GM08714 (cell line): ENCODE data around the gene BTN2A1.
"Not testable (repeated sequence)": the region's sequence is repeated elsewhere in the genome, so short reads cannot be mapped to it uniquely, and the experiment has no call there.

Source experiments
- H3K4me3 ChIP-seq: fragments of 200-500 bp; sonication (Bioruptor generic); 2 replicates; pipeline ENCODE4 v1.5.1; 2014; ENCODE audit warnings: mild to moderate bottlenecking, low read length, inconsistent platforms
- ZNF274 ChIP-seq: IDR thresholded peaks from 2 replicates; pipeline ENCODE4 v1.6.1; 2012; ENCODE audit warnings: mild to moderate bottlenecking, low read depth, low read length

The BTN2A1 gene

DNA sequence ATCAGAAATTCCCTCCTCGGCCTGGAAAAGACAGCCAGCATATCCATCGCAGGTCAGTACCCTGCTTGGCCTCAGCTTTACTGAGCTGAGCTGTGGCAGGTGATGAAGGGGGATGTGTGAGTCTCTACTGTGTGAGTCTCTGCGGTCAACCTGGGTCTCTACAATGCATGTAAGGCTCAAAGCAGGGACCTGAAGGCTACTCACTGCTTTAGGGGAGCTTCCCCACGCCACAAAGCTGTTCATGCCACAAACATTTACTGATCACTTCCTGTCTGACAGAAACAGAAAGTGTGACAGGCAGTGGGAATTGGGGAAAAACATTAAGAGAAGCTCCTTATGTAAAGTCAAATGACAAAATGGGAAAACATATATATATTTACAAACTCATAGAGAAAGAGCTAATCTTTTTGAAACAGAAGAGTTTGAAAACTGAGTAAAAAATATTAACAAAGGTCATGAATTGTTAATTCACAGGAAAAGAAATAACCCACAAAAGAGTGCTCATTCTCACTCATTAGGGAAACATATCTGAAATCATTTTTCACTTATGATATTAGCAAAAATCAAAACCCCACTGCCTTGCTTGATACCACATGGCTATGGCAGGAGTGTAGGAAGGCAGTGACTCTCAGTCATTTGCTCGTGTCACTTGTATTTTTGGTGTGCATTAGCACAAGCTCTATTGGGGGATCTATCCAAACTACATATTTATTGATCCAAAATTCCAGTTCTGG lies 11.7 kb upstream of the BTN2A1 start:
- no peak for TF ChIP-seq ZNF274

DNA sequence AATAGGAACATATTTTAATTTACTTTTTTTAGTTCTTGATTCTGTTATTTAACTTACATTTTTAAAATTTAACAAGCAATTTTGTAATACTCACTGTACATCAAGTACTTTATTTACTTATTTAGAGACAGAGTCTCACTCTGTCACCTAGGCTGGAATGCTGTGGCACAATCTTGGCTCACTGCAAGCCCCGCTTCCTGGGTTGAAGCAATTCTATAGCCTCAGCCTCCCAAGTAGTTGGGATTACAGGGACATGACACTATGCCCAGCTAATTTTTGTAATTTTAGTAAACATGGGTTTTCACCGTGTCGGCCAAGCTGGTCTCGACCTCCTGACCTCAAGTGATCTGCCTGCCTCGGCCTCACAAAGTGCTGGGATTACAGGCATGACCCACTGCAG lies 10.5 kb upstream of the BTN2A1 start:
- no peak overlapping the region for H3K4me3 ChIP-seq
- TF ChIP-seq ZNF274, result no peak

More for the DNA sequence above, 11.7 kb upstream of the BTN2A1 start:
- no peak overlapping the region for H3K4me3 ChIP-seq

DNA sequence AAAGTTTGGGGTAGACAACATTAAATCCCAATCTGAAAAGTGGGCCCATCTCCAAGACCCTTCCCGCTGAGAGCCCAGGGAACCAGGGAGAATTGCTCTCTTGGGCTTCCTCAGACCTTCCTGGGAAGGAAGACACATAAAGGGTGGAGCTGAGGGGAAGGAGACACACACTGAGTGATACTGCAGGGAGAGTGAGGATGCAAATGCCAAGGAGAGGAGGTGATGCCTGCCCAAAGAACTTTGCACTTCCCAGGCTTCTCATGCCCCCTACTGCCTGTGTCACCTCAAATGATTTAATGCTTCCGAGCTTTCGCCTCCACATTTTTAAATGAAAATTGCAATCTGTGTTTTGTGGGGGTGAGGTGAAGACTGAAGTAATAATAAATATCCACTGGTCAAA lies 7.5 kb upstream of the BTN2A1 start:
- no peak overlapping the region for H3K4me3 ChIP-seq
- no peak for TF ChIP-seq ZNF274

DNA sequence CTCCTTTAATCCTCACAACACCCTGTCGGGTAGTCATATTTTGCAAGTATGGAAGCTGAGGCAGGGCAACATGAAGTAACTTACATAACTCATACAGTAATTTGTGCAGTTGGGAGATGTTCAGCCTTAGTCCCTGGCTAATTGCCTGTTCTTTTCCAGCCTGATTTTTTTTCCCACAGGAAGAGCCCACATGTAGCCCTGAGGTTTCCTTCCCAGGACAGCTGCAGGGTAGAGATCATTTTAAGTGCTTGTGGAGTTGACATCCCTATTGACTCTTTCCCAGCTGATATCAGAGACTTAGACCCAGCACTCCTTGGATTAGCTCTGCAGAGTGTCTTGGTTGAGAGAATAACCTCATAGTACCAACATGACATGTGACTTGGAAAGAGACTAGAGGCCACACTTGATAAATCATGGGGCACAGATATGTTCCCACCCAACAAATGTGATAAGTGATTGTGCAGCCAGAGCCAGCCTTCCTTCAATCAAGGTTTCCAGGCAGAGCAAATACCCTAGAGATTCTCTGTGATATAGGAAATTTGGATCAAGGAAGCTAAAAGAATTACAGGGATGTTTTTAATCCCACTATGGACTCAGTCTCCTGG lies 5.0 kb upstream of the BTN2A1 start:
- no peak for TF ChIP-seq ZNF274
- no peak overlapping the region for H3K4me3 ChIP-seq

DNA sequence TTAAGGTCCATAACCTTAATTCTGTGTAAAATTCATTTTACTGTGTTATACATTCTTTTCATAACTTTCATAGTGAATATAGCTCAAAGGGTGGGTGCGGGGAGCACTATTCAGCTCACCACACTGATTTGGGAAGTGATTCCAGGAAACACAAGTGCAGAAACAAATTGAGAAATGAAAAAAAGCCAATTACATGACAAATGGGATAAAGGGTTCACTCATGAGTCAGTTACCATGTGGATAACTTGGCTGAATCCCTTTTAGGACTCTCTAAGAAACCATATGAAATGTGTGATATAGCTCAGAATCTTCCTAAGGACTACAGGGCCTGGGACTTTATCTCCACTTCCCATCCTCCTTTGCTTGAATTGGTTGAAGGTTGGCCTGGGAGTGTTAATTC lies 3.1 kb upstream of the BTN2A1 start:
- no peak for TF ChIP-seq ZNF274
- H3K4me3 ChIP-seq, result no peak overlapping the region

DNA sequence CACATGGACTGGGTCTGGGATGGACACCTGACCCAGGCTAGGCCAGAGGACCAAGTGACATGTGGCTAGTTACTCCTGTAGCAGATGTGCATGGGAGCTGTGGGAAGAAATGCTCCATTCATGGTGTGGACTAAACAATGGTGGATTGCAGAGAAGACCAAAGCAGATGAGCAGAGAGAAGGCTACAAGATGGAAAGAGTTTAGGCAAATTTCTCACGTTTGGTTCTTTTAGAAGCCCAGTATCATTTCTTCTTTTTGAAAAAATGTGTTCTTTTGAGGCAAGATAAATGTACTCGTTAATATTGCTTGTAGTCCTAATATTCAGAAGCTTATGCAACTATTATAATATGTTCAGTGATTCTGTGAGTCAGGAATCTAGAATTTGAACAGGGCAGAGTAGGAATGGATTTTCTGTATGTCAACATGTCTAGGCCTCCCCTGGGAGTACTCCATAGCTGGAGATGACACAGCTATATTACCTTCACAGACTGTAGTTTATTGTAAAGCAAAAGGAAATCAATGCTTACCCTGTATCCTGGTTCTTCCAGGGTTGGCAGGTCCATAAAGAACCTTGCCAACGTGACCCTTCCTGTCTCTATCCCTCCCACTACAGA lies 2.3 kb upstream of the BTN2A1 start:
- H3K4me3 ChIP-seq, result no peak overlapping the region
- TF ChIP-seq ZNF274, result no peak

DNA sequence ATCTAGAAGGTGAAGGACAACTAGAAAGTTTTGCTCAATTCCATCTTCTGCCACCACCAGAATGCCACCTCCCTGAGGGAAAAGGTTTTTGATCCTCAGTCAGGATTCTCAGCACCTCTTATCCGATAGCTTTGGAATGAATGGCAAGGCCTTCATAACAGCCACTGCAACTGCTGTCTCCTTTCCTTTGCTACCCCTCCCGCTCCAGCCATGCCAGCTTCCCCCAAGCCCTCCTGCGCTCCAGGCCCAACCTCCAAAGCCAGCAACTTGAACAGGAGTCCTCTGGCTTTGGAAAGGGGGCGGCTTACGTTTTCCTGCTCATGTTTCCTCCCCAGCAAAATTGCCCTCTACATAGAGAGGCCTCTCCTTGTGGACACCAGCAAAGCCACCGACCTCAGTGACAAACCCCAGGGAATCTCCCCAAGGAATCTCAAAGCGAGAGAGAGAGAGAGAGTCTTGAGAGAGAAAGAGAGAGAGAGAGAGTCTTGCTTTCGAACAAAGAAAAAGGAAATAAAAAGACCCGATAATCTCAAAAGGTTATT lies 420 bp upstream of the BTN2A1 start:
- H3K4me3 ChIP-seq, result peak overlapping the region; percentile 25; the same call in 1 of the 2 replicates
- no peak for TF ChIP-seq ZNF274

DNA sequence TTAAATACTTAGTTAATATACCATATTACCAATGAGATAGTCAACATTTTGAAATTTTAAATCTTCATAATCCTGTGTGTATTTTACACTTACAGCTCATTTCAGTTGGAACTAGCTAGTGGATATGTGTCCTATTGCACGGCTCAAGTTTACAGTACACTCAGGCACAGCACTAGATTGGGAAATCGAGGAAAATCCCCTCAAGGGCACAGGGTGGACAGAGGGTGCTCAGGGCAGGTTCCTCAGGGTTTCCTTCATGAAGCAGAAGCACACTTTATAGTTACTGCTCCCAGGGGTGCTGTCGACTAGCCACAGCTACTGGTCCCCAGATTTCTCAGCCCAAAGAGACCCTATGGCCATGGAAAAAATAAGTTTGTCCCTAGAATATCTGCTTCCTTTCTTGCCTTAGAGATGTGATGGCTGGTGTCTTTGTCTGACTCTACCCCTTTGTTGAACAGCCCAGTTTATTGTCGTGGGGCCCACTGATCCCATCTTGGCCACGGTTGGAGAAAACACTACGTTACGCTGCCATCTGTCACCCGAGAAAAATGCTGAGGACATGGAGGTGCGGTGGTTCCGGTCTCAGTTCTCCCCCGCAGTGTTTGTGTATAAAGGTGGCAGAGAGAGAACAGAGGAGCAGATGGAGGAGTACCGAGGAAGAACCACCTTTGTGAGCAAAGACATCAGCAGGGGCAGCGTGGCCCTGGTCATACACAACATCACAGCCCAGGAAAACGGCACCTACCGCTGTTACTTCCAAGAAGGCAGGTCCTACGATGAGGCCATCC lies 1.5 kb downstream of the BTN2A1 start:
- peak overlapping the region; percentile 26; the same call in 1 of the 2 replicates for H3K4me3 ChIP-seq
- no peak for TF ChIP-seq ZNF274

DNA sequence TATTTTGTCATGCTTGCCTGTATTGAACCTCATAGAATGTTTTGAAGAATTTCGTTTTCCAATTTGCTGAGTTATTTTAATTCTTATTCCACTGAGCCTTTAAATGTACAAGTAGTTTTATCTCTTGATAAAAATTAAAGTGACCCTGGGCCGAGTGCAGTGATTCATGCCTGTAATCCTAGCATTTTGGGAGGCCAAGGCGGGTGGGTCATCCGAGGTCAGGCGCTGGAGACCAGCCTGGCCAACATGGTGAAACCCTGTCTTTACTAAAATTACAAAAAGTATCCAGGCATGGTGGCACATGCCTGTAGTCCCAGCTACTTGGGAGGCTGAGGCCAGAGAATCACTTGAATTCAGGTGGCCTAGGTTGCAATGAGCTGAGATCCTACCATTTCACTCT lies 3.6 kb downstream of the BTN2A1 start:
- H3K4me3 ChIP-seq, result not testable (repeated sequence)

DNA sequence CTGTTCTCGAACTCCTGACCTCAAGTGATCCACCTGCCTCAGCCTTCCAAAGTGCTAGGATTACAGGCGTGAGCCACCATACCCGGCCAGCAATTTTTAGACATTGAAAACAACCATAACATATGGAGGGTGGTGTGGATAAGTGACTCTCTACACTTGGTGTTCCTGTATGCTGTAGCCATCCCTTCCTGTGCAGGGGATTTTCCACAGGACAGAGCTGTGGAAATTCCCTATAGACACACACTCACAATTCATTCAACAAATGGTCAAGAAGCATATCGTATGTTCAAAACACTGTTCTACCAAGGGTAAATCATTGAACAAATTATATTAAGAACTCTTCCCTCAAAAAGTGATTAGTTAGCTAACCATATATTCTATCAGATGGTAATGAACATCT lies 6.3 kb downstream of the BTN2A1 start:
- H3K4me3 ChIP-seq, result no peak overlapping the region
- no peak for TF ChIP-seq ZNF274

DNA sequence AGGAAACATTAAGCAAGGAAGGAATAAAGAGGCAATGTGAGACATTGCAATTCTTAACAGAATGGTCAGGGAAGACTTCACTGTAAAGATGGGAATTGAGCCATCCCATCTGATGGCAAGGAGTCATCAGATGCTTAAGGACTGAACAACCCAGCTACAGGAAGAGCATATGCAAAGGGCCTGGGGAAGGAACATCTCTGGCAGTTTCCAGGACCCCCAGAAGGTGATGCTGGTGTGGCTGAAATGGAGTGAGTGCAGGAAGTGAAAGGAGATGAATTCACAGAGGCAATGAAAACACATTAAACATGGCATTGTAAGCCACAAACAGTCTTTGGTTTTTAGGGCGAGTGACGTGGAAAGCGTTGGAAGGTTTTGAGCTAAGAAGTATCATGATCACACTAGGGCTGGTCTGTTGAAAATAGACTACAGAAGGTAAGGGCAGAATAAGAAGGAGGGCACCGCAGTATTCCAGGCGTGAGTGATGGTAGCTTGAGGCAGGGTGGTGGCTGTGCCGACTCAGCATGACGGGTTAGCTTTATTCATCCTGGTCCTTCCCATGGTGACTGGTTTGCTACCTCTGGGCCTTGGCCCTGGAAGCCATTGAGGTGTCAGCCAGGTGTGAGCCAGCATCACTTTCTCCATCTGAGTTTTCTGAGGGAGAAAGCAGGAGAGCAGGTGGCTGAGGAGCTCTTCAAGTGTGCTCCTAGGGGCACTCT lies 6.8 kb downstream of the BTN2A1 start:
- no peak overlapping the region for H3K4me3 ChIP-seq
- no peak for TF ChIP-seq ZNF274

DNA sequence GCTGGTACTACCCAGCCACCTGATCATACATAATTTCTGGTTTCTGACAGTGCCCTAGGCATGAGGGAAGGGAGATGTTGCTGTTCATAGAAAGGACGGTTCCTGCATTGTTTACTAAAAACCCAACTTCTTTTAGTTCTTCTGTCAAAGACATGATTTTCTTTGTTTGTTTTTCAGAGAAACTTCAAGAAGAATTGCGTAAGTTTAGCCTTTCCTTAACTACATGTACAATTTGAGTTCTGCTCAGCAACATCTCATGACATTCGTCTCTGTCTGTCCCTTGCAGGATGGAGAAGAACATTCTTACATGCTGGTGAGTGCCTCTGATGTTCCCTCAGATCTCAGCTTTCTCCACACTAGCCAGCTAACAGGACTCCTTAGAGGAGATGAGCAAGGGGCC lies 8.0 kb downstream of the BTN2A1 start:
- no peak overlapping the region for H3K4me3 ChIP-seq
- no peak for TF ChIP-seq ZNF274

DNA sequence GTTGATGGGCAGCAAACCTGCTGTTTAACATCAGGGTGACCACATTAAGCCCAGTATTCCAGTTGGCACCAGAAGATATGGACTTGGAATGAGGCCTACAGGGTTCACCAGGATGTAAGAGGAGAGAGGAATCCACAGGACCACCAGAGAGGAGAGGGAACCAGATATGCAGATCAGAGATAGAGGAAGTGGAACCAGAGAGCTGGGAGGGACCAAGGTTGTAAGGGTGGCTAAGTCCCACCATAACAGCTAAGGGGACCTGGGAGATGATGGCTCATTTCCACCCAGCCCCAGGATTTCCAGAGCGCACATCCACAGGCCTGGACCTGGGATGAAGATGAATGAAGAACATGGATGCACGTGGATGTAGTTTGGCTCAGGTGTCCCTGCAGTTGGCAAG lies 11.1 kb downstream of the BTN2A1 start:
- TF ChIP-seq ZNF274, result no peak
- H3K4me3 ChIP-seq, result no peak overlapping the region

DNA sequence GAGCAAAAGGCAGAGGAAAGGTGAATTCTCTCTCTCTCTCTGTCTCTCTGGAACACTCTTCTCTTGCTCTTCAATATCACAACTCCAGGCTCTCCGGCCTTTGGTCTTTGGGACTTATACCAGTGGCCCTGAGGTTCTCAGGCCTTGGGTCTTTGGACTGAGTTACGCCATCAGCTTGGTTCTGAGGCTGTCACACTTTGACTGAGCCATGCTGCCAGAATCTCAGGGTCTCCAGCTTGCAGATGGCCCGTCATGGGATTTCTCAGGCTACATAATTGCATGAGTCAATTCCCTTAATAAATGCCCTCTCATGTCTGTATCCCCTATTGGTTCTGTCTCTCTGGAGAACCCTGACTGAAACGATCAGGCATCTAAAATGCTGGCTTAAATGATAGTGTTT lies 12.9 kb downstream of the BTN2A1 start:
- no peak overlapping the region for H3K4me3 ChIP-seq
- TF ChIP-seq ZNF274, result no peak
